Fibroblast of peridontal ligament (primary cell): ENCODE results near the gene TIMM17B.

Experiments
- DNase-seq: peaks from one replicate; pipeline ENCODE4 v3.0.0-alpha.2; 2010; ENCODE audit errors: extremely low read depth

Gene TIMM17B

DNA sequence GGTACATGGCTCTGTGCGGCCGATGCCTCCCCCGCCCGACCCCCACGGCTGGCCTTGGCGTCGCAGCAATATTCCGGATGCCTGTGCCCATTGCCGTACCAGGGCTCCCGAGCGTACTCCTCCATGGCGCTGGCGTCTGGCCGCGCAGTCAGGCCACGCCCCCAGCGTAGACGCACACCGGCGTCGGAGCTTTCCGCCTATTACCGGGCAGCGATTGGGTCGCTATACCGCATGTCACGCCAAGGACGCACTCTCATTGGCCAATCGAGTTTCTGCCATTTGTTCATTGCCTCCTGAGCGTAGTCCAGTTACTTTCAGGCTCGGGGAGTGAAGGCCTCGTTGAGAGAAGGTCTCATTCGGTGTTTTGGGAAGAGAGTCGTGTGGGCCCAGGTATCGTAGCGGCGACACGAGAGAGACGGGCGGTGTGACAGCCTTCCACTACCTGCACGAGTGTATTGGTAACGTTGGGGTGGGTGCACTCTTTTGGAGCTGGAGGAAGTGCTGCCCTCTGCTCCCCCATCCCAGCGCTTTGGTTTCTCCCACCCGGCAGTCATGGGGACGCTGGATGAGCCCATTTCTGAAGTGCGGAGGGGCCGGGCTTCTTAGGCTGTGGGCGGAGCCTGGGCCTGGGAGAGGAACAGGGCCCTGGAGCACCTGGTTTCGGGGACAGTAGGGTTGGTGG is at the start of gene TIMM17B, which contains the start of gene PQBP1:
TIMM17B (minus strand) TSS at position 144 of the 682 bp plus-strand sequence; CDS start at position 125, 19 bp downstream.
PQBP1 (plus strand) TSS at position 306 of the 682 bp plus-strand sequence. CDS start 580 bp downstream, outside the sequence.
- peak; percentile 96 for DNase-seq

DNA sequence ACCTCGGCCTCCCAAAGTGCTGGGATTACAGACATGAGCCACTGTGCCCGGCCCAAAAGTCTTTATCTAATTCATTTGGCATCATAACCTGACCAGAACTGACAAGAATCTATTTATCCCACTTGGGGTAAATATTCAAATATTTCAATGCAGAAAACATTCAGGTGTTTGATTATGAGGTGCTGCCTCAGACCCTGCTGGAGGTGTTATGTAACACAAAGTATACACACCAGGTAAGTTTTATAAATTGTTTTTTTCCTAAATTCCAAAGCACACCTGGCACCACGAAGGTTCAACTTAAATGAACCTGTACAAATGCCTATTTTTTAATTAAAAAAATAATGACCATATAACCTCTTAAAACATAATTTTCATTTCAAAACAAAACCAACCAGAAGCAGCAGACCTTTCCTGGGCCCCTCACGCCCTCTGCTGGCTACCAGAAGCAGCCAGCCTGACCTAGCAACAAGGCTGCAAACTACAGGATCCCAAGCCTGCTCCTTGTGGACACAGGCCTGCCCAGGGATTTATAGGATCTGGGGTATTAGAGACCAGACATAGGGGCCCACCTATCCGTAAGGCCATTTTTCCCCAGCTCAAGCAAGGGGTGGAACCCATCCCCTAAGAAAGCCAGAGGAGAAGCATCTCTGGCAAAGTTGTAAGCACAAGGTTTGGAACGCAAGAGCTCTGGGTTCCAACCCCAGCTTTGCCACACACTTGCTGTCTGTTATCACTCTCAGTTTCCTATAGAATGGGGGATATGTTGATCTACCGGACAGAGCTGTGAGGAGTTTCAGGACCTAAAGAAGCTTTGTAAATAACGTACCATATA is 48.2 kb upstream of the TIMM17B start:
- DNase-seq, result peak; percentile 51

DNA sequence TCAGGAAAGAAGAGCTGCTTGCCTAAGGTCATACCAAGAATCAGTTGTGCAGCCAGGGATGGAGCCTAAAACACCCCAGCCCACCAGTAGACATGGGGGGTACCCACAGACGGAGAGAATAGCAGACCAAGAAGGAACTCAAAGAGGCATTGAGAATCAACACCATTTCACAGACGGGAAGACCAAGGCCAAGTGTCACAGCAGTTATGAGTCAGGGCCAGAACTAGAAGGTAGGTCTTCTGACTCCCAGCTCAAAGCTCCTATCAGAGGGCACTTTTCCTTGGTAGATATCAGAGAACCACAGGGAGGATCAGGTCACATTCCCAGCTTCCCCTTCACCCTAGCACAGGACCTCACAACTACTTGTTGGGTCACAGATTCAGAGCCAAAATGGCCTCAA is 45.3 kb upstream of the TIMM17B start:
- DNase-seq, result no peak

DNA sequence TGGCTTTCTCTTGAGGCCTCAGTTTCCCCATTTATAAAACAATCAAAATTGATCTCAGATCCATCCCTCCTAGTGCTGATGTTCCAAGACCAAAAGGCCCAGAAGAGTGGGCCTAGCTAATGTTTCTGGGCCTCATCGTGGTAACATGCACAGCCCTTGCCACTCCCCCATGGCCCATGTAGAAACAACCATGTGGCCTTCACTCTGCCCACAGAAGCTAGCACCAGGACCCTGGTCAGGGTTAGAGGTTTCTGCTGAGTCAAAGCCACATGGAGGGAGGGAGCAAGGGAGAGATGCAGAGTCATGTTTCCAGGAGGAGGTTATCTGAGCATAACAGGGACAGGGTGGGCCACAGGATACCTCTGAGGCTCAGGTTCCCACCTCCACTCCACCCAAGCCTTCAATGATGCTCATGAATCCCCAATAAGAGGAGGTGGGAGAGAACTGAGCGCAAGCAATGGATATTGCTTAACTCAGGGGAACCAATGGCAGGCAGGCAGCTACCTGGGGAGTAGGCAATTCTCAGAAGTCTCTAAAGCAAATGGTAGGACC is 42.9 kb upstream of the TIMM17B start:
- DNase-seq, result no peak

DNA sequence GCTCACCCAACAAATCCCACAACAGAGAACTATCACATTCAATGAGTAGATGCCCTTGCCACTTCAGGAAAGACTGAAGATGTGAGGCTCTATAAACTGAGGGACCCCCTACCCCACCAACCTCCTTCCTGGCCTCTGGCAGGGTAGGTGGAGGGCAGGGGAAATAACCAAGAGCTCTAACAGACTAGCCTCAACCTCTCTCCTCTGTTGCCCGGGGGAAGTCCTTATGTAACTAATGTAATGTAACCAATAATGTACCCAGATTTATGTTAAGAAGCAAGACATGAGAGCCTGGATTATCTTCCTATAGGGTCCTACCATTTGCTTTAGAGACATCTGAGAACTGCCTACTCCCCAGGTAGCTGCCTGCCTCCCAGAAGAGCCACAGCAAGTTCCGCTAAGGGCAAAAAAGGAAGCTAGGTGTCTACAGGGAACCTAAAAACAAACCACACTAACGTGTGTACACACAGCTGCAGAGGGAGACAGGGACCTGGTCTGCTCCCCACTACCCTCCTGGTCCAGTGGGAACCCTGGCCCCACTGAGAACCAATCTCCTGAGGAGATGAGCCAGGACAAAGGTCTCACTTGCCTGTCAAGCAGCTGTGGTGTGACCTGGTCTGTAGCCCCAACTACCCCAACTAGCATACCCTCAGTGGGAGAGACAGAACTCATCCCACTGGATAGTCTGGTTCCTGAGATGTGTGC is 42.1 kb upstream of the TIMM17B start:
- no peak for DNase-seq

DNA sequence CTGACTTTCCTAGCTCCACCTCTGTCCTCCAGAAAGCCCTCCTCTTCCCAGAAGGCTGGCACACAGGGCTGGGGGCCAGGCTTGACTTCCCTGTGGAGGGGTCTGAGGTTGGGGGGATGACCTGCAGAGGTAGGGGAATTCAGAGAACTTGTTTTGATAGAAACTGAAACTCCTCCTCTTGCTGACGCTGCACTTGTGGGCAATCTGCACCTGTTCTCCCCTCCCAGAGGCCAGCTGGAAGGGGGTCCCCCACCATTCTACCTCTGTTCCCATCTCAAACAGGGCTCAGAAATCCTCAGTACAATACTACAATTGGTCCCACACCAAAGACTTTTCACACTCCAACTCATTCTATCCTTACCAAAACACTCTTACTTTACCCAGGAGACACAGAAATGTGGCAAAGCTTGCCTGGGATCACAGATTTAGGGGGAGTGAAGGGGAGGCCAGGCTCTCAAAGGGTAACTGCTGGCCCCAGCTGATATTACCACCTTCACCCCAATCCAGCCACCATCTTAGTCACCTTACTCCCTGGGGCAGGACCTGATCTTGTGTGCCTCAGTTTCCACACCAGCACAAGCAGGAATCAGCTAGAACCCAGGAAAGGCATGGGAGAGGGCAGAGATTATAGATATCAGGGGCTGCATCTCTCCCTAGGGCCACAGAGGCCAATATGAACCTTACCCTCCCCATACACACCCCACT is 41.3 kb upstream of the TIMM17B start:
- no peak for DNase-seq

DNA sequence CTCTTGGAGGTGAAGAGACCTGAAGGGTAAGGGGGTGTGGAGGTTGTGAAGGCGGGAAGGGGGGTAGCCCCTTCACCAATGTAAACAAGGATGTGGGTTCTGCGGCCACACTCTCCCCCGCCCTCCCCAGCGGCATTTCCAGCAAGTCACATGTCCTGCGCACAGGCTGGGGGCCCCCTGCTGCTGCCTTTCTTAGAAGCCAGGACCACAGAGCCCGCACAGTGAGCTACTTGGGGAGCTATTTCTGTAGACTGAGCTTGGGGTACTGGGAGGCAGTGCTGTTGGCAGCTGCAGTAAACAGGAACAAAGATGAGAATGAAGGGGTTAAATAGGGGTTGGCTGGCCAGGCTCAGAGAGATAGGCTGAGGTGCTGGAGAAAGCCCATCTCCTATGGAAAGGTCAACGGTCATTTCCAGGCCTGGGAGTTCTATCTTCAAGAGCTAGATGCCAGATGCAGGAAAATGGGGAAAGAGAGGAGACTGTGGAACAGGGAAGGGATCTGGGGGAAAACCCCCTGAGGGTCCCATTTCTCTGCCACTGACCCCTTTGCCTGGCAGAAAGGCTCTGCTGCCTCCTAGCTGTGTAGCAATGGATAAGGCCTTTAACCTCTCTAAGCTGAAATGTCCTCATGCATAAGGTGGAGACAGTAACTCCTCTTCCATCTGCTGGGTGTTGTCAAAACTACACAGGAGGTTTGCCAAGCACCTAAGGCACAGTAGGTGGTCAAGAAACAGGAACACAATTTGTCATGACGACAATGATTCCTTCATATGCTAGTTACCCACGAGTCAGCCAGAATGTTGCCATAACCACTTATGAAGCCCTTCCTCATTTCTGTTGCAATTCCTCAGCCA is 39.7 kb upstream of the TIMM17B start:
- DNase-seq, result peak; percentile 24

DNA sequence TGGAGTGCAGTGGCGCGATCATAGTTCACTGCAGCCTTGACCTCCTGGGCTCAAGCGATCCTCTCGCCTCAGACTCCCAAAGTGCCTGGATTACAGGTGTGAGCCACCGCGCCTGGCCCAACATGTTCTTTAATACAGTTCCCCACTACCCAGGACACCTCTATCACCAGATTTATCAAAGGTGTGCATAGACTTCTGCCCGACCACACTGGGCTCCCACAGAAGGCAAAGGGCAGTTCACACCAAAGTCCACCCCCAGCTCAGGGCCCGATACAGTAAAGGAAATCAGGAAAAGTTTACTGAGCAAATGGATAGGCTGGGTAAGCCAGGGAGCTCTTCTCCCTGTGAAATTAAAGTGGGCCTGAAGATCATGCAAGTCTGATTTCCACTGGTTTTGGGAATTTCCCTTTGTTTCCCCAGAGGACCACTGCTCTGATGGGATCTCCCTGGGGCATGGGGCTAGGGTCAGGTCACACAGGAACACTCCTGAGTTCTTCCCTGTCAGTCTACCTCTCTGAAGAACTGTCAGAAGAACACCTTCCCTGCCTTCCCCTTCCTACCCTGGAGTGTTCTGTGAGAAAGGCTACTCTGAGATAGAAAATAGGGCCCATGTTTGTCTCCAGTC is 39.0 kb upstream of the TIMM17B start:
- DNase-seq, result no peak

DNA sequence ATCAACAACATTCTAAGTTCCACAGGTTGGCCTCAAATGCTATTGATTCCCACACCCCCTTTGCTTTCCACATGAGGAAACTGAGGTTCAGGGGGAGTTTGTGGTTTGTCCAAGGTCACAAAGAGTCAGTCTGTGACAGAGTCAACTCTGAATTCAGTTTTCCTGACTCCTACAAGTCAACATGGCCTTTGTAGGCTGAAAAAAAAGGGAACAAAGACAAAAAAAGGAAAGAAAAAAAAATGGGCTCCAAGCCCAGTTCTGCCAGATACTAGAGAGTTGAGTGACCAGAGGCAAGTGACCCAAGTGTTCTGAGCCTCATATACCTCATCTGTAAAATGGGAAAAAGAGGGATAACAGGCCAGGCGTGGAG is 37.7 kb upstream of the TIMM17B start:
- DNase-seq, result no peak

DNA sequence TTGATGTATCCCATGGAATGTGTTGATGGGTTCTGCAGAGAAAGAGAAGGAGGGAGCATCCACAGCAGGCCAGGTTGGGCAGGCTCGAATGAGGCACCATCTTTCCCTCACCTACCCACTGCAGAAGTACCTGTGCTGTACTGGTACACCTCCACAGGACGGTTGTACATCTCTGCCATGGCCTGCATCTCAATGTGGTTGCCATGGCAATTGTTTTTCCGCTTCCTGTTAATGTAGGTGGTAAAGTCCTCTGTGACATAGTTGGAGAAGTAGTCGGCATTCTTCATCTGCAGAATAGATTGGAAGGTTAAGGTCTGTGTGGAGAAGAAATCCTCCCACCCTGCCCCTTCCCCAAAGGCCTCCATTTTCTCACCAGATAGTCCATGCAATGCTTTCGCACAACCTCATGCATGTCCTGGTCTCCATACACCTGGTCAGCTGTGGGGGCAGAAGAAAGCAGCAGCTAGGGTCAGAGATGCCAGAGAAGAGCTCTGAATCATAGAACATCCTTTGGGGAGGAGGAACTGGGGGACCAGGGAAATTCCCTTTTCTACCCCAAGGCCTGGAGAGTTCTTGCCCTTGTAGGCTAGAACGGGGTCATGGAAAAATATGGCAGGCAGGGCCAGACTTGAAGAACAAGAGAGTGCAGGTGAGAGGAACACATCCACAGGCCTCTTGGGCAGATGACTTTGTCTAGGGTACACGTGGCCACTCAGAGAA is 37.2 kb upstream of the TIMM17B start:
- no peak for DNase-seq

DNA sequence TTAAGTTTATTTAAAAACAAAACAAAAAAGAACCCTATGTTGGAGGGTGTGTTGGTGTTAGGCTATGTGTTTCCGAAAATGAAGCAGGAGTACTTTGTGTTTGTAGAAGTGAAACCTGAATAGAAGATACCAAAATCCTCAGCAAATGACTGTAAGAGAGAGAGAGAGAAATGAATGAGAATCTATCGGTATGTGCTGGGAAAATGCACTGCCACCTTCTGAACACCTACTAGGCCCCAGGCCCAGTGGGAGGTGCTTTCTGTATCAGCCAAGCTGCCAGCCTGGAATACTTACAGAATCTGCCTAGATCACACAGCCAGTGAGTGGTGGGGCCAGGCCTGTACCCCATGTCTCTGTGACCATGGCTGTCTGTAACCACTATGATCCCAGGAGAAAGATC is 36.2 kb upstream of the TIMM17B start:
- DNase-seq, result no peak

DNA sequence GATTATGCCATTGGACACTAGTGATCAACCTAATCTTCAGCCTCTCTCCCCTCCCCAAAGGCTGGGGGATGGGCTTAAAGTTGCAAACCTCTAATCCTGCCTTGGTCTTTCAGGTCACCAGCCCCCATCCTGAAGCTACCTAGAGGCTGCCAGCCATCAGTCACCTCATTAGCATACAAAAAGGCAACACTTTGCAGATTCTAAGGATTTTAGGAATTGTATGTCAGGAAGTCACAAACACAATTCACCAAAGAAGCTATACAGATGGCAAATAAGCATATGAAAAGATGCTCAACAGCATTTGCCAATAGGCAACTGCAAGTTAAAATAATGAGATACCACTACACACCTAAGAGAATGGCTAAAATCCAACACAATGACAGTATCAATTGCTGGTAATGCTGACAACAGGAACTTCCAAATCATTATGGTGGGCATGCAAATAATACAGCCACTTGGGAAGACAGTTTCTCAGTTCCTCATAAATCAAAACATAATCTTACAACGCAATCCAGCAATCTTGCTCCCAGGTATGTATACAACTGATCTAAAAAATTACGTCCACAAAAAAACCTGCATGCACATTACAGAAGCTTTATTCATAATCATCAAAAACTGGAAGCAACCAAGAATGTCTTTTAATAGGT is 30.3 kb upstream of the TIMM17B start:
- DNase-seq, result no peak

DNA sequence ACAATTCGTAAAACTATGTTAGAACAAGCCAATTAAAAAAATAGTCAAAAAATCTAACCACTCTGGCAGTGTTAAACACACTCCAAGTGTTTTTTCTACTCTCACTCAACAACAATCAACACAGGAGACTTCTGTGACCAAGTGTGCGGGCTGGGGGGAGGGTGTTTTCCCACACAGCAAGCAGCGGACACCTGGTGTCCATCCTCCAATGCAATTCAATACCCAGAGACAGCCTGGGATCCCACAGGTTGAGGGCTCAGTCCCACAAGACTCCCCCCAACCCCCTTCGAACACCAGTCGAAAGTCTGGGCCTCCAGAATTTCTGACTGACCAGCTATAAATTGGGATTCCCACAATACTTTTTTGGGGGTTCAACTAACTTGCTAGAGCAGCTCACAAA is 29.6 kb upstream of the TIMM17B start:
- no peak for DNase-seq

DNA sequence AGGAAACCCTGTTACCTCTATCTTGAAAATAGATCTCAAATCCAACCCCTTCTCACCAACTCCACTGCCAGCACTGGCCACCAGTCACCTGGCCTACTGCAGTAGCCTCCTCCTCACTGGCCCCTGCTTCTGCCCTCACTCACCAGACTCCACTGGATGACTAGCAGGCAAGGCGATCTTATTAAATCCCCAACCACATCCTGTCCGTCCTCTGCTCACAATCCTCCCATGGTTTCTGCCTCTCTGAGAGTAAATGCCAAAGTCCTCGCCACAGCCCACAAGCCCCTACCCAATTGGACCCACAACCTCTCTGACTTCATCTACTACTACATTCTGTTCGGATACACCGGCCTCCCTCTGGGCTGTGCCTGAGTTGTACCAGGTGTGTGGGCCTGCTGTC is 26.7 kb upstream of the TIMM17B start:
- DNase-seq, result no peak

DNA sequence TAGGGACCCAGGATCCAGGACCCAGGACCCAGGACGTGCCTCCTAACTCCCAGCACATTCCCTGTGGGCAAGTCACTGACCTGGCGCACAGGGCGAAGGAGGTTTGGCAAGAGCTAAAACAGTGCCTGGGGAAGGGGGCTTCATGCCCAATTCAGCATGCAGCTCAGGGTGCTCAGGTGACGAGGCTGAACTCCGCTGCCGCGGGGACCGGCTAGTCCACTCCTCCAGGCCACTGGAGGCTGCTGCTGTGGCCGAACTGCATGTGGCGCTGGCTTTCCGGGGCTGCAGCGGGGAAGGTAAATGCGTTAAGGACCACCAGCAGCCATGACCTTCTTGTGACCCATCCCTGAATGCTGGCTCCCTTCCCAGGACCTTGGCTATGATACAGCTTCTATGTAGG is 26.2 kb upstream of the TIMM17B start:
- DNase-seq, result no peak

DNA sequence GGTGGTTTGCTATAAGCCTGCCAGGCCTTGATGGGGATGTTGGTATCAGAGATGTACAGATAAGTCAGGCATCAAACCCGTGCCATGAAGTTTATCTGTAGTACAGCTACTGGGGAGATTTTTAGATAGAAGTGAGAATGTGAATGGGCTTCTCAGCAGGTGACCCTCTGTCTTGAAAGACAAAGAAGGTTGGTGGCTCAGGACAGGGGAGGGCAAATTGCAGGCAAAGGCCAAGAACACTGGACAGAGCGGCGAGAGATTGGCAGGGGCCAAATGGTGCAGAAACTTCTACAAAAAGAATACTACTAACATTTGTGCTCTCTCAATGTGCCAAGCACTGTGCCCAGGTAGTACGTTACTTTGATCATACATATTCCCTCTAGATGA is 23.1 kb upstream of the TIMM17B start:
- DNase-seq, result no peak

DNA sequence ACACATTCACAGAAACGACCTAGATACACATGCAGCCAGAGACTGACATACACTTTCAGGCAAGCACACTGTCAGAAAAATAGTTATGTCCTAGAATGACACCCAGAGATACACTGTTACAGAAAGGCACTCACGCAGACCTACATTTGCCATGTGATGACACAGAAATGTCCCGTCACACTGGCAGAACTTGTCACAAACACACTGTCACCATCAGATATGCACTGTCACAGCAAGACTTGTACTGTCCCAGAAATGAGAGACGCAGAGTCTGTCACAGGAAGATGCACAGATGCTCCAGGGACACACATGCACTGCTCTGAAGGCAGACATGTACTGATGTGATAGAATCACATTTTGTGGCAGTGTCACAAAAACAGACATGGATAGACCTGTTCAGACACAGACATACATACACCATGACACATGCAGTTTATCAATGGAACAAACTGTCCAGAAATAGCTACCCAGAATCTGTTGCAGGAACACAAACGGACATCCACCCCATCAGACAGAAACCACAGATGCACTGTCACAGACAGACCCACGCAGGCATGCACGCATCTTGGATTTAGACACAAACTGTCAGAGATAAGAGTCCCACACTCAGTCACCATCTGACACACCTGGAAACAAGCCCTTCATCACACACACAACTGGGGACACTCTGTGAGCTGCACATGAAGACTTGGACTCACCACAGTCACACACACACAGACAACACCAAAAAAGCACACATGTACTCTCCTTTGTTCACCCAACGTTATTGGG is 22.6 kb upstream of the TIMM17B start:
- DNase-seq, result no peak

DNA sequence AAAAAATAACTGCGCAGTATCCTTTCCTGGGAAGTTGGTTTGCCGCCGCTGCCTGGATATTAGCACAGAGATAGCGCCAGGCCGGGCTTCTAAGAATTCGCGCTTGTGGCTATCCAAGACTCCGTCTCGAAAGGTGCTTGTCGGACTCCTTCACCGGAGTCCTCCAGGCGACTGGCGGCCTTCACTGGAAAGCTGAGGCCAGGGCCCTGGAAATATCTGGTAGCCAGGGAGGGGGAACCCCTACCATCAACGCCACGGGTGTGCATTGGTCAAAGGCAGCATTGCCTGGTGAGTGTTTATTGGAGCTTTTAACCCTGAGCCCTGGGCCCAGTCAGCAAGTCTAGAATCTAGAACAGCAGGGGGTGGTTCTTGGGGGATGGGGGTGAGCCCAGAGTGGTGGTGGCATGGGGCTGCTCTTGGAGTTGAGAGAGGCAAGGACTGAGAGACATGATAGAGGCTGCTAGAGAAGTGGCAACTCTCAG is 21.8 kb upstream of the TIMM17B start:
- no peak for DNase-seq
